Thoracic aorta (tissue), 2 donors: ENCODE measurements around the gene LNX1. TPM values are rescaled to one million over a fixed set of nuclear protein-coding genes. Genes with fewer than 3 reads are reported as not detected.

Experiments used
- ATAC-seq: fragments of 150-250 bp; one replicate; pipeline ENCODE4 v1.8.0; 2017; ENCODE audit warnings: low read depth; ENCODE audit not compliant: insufficient number of reproducible peaks, low FRiP score
- DNase-seq: peaks from one replicate; pipeline ENCODE4 v3.0.0-alpha.2; 2020; ENCODE audit warnings: low spot score
- H3K27ac ChIP-seq, 2 donors: fragments of 200-600 bp; sonication (generic); 1 replicate in 1 of 2; 2 replicates in 1 of 2; pipeline ENCODE4 v1.5.1; 2016; ENCODE audit warnings: mild to moderate bottlenecking in 2 of 2, moderate library complexity in 2 of 2
- H3K27me3 ChIP-seq: fragments of 200-600 bp; sonication (generic); replicated peaks from 2 replicates; pipeline ENCODE4 v1.6.0; 2016; ENCODE audit warnings: mild to moderate bottlenecking; ENCODE audit not compliant: insufficient read depth
- H3K36me3 ChIP-seq: fragments of 200-600 bp; sonication (generic); one replicate; pipeline ENCODE4 v1.5.1; 2016
- H3K4me1 ChIP-seq, 2 donors: fragments of 200-600 bp; sonication (generic); 1 replicate in 1 of 2; 2 replicates in 1 of 2; pipeline versions ENCODE4 v1.5.1 to v1.6.0; 2016; ENCODE audit warnings: low read depth in 2 of 2, mild to moderate bottlenecking in 1 of 2; ENCODE audit not compliant: control insufficient read depth in 1 of 2
- H3K4me3 ChIP-seq: fragments of 200-600 bp; sonication (generic); 2 replicates; pipeline ENCODE4 v1.5.1; 2016; ENCODE audit warnings: mild to moderate bottlenecking
- H3K9me3 ChIP-seq: fragments of 200-600 bp; sonication (generic); 2 replicates; pipeline ENCODE4 v1.5.1; 2016
- total RNA-seq, 2 donors: library from RNA; depleted of rRNA; stranded (reverse); fragments of >200 nt; gene quantifications; one replicate each; pipeline versions ENCODE4 v1.1.0 to v1.2.3, GENCODE V29; 2016
- TF ChIP-seq, protein P1 (sequence below): fragments of 200-600 bp; sonication (generic); IDR thresholded peaks from one replicate; pipeline ENCODE4 v1.5.1; 2019; ENCODE audit warnings: antibody characterized with exemption

LNX1 gene
- total RNA-seq, 2 donors from 2014 or later = 12.6 to 24.1 TPM

DNA sequence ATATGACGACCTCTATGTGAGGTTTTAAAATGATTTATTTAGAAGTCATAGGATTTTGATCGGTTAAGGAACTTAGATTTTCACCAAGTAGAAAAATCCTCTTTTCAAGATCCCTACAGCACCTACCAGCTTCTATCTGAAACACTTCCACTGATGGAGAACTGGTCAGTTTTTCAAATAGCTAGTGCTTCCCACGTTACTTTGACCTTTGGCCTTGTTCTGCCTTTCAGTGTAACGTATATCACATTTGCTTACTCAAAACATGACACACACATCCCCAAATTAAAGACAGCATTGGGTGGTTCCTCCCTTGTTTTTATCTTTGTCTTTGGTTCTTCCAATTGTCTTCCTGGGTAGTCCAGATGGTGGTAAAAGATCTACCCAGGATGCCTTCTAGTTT lies 6.6 kb downstream of the LNX1 start:
- DNase-seq = no peak
- H3K27me3 ChIP-seq = no peaks in the 10 kb centered on the region
- no peak for ATAC-seq
- no peaks in the 10 kb centered on the region for H3K4me1 ChIP-seq
- no peaks in the 10 kb centered on the region for H3K9me3 ChIP-seq
- H3K27ac ChIP-seq = no peak overlapping the region
- TF ChIP-seq, protein P1, sequence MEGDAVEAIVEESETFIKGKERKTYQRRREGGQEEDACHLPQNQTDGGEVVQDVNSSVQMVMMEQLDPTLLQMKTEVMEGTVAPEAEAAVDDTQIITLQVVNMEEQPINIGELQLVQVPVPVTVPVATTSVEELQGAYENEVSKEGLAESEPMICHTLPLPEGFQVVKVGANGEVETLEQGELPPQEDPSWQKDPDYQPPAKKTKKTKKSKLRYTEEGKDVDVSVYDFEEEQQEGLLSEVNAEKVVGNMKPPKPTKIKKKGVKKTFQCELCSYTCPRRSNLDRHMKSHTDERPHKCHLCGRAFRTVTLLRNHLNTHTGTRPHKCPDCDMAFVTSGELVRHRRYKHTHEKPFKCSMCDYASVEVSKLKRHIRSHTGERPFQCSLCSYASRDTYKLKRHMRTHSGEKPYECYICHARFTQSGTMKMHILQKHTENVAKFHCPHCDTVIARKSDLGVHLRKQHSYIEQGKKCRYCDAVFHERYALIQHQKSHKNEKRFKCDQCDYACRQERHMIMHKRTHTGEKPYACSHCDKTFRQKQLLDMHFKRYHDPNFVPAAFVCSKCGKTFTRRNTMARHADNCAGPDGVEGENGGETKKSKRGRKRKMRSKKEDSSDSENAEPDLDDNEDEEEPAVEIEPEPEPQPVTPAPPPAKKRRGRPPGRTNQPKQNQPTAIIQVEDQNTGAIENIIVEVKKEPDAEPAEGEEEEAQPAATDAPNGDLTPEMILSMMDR = no peak
- no peak overlapping the region for H3K4me3 ChIP-seq
- no peaks in the 10 kb centered on the region for H3K36me3 ChIP-seq

- TF ChIP-seq, protein P1 = no peak
- no peaks in the 10 kb centered on the region for H3K4me1 ChIP-seq
- no peak for ATAC-seq
Measured at GRCh38 chr4:53583513-53583912, 7.8 kb downstream of the LNX1 start.

GRCh38 chr4:53582194-53582593 lies 9.1 kb downstream of the LNX1 start:
- Histone ChIP-seq H3K27ac (no peak overlapping the region), H3K4me1 (peaks cover 0 to under 1% of the 10 kb centered on the region in 2 donors), H3K9me3 (no peaks in the 10 kb centered on the region), H3K27me3 (no peaks in the 10 kb centered on the region), H3K36me3 (no peaks in the 10 kb centered on the region), H3K4me3 (no peak overlapping the region)
- TF ChIP-seq, protein P1 = no peak
- DNase-seq = no peak
- no peak for ATAC-seq

More at GRCh38 chr4:53583513-53583912, 7.8 kb downstream of the LNX1 start:
- DNase-seq = no peak
- Histone ChIP-seq H3K4me3 (no peak overlapping the region), H3K27ac (no peak overlapping the region), H3K36me3 (no peaks in the 10 kb centered on the region), H3K27me3 (no peaks in the 10 kb centered on the region), H3K9me3 (no peaks in the 10 kb centered on the region)

DNA sequence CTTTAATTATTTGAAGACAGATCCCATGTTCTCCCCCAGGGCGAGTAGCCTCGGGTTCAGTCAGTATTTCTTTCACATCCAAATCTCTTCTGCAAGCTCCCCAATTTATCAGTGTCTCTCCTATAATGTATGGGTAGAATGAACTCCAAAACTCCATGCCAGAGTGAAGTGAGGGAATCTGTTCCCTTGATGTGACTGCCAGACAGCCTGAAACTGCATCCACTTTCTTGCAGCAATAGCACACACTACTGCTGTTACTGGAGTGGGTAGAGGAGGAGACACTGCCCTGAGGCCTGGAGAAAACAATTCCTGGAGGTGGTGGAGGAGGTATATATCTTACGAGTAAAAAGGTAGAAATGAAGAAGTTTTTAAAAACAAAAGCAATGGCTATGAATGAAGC lies 11.0 kb downstream of the LNX1 start:
- Histone ChIP-seq H3K36me3 (no peaks in the 10 kb centered on the region), H3K9me3 (no peaks in the 10 kb centered on the region), H3K27ac (no peak overlapping the region), H3K4me3 (no peak overlapping the region), H3K27me3 (no peaks in the 10 kb centered on the region), H3K4me1 (peaks cover 5 to 10% of the 10 kb centered on the region in 2 donors)
- DNase-seq (no peak), ATAC-seq (no peak)
- TF ChIP-seq, protein P1 = no peak

- Histone ChIP-seq H3K36me3 (no peaks in the 10 kb centered on the region), H3K27me3 (no peaks in the 10 kb centered on the region), H3K9me3 (no peaks in the 10 kb centered on the region), H3K4me3 (no peak overlapping the region), H3K27ac (no peak overlapping the region), H3K4me1 (peaks cover 5 to 10% of the 10 kb centered on the region in 2 donors)
- TF ChIP-seq, protein P1 = no peak
- DNase-seq (no peak), ATAC-seq (no peak)
Measured at GRCh38 chr4:53579826-53580225, 11.5 kb downstream of the LNX1 start.
